B cell (primary cell): Measurements from ENCODE around the gene PTPN14.

Experiments
- EZH2 ChIP-seq: IDR thresholded peaks from 2 replicates; pipeline ENCODE4 v1.6.1; 2012; ENCODE audit warnings: borderline replicate concordance, low read depth, mild to moderate bottlenecking, moderate library complexity, low read length; ENCODE audit not compliant: insufficient read depth, poor library complexity, severe bottlenecking
- TF ChIP-seq, protein P1 (sequence below): fragments of 200-600 bp; IDR thresholded peaks from one replicate; pipeline ENCODE4 v1.8.0; 2022; ENCODE audit warnings: antibody characterized with exemption, mild to moderate bottlenecking

DNA sequence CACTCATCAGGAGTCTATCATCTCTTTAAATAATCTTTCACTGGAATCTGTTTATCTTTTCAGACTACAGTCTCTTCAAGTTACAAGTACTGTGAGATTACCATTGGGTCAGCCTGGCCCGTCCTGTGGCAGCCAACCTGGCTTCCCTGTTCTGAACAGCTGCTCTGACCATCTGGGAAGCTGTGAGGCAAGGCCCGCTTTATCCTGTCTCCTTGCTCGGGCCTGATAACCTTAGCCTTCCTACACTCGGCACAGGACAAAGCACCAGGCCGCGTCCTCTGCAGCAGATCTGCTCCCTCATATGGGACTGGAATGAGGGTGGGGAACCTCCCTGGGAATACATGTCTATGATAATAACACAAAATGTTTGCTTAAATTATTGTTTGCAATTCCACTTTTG is 113.3 kb downstream of the PTPN14 start:
- TF ChIP-seq EZH2: no peak
- TF ChIP-seq, protein P1, sequence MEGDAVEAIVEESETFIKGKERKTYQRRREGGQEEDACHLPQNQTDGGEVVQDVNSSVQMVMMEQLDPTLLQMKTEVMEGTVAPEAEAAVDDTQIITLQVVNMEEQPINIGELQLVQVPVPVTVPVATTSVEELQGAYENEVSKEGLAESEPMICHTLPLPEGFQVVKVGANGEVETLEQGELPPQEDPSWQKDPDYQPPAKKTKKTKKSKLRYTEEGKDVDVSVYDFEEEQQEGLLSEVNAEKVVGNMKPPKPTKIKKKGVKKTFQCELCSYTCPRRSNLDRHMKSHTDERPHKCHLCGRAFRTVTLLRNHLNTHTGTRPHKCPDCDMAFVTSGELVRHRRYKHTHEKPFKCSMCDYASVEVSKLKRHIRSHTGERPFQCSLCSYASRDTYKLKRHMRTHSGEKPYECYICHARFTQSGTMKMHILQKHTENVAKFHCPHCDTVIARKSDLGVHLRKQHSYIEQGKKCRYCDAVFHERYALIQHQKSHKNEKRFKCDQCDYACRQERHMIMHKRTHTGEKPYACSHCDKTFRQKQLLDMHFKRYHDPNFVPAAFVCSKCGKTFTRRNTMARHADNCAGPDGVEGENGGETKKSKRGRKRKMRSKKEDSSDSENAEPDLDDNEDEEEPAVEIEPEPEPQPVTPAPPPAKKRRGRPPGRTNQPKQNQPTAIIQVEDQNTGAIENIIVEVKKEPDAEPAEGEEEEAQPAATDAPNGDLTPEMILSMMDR: no peak
